Measurements from ENCODE around the gene ZDHHC7.

ZDHHC7 gene

GRCh38 chr16:85010931-85011845 is at the start of gene ZDHHC7:
Gene ZDHHC7, minus strand, starts transcription at chr16:85011535. Its CDS starts 20,917 bp downstream, at chr16:84990618.
- Histone ChIP-seq H3K9ac (ENCODE audit: low read length) (peak within 1 kb of the TSS; percentile 92), H3K9me3 (ENCODE audit: insufficient read depth, low read length) (no peaks in the 10 kb centered on the region), H3K4me2 (ENCODE audit: low read length) (peak within 1 kb of the TSS; percentile 89), H4K20me1 (ENCODE audit: insufficient read depth, low read length) (0 out of 2 replicates have a peak, but pooled peaks cover 2% of the 10 kb centered on the region), H2AFZ (ENCODE audit: low read depth, low read length) (peak within 1 kb of the TSS; percentile 83), H3K27ac (ENCODE audit: low read length) (peak within 1 kb of the TSS; percentile 68), H3K4me3 (ENCODE audit: low read length) (peak within 1 kb of the TSS; percentile 83), H3K79me2 (ENCODE audit: low read length) (peaks cover 47% of the 10 kb centered on the region), H3K36me3 (replicated peaks; ENCODE audit: low read depth, low read length) (no peaks in the 10 kb centered on the region), H3K27me3 (ENCODE audit: low read depth, low read length) (peaks cover under 1% of the 10 kb centered on the region; the same call in 1 of the 2 replicates), H3K4me1 (ENCODE audit: low read length) (peaks cover 7% of the 10 kb centered on the region)
- TF ChIP-seq EZH2phosphoT487 (IDR thresholded peaks at IDR 0.05; ENCODE audit: low read depth) (no peak), CTCF (IDR thresholded peaks at IDR 0.05; ENCODE audit: low read depth, low read length) (no peak)

GRCh38 chr16:85058909-85059308 is 47.6 kb upstream of the ZDHHC7 start:
- H3K9me3 ChIP-seq (ENCODE audit: insufficient read depth, low read length) = no peaks in the 10 kb centered on the region
- H3K4me1 ChIP-seq (ENCODE audit: low read length) = peaks cover 9% of the 10 kb centered on the region
- no peak overlapping the region for H2AFZ ChIP-seq (ENCODE audit: low read depth, low read length)
- peaks cover 35% of the 10 kb centered on the region for H3K27me3 ChIP-seq (ENCODE audit: low read depth, low read length)
- H3K9ac ChIP-seq (ENCODE audit: low read length) = no peak overlapping the region
- H3K4me3 ChIP-seq (ENCODE audit: low read length) = no peak overlapping the region
- no peak overlapping the region for H3K4me2 ChIP-seq (ENCODE audit: low read length)
- no peaks in the 10 kb centered on the region for H3K36me3 ChIP-seq (replicated peaks; ENCODE audit: low read depth, low read length)
- TF ChIP-seq EZH2phosphoT487 (IDR thresholded peaks at IDR 0.05; ENCODE audit: low read depth) (no peak), CTCF (IDR thresholded peaks at IDR 0.05; ENCODE audit: low read depth, low read length) (no peak)
- no peaks in the 10 kb centered on the region for H4K20me1 ChIP-seq (ENCODE audit: insufficient read depth, low read length)
- no peak overlapping the region for H3K27ac ChIP-seq (ENCODE audit: low read length)
- no peaks in the 10 kb centered on the region for H3K79me2 ChIP-seq (ENCODE audit: low read length)

- Histone ChIP-seq H4K20me1 (ENCODE audit: insufficient read depth, low read length) (no peaks in the 10 kb centered on the region), H3K36me3 (replicated peaks; ENCODE audit: low read depth, low read length) (no peaks in the 10 kb centered on the region), H3K27ac (ENCODE audit: low read length) (no peak overlapping the region), H3K9ac (ENCODE audit: low read length) (no peak overlapping the region), H3K27me3 (ENCODE audit: low read depth, low read length) (peaks cover 38% of the 10 kb centered on the region), H3K9me3 (ENCODE audit: insufficient read depth, low read length) (no peaks in the 10 kb centered on the region), H2AFZ (ENCODE audit: low read depth, low read length) (no peak overlapping the region), H3K4me3 (ENCODE audit: low read length) (no peak overlapping the region), H3K4me1 (ENCODE audit: low read length) (peaks cover 9% of the 10 kb centered on the region), H3K4me2 (ENCODE audit: low read length) (no peak overlapping the region), H3K79me2 (ENCODE audit: low read length) (no peaks in the 10 kb centered on the region)
- TF ChIP-seq CTCF (IDR thresholded peaks at IDR 0.05; ENCODE audit: low read depth, low read length) (no peak), EZH2phosphoT487 (IDR thresholded peaks at IDR 0.05; ENCODE audit: low read depth) (no peak)
Observed at GRCh38 chr16:85057948-85058347, 46.6 kb upstream of the ZDHHC7 start.

- no peak overlapping the region for H3K4me2 ChIP-seq (ENCODE audit: low read length)
- no peaks in the 10 kb centered on the region for H3K36me3 ChIP-seq (replicated peaks; ENCODE audit: low read depth, low read length)
- no peaks in the 10 kb centered on the region for H4K20me1 ChIP-seq (ENCODE audit: insufficient read depth, low read length)
- no peak overlapping the region for H3K9ac ChIP-seq (ENCODE audit: low read length)
- no peak overlapping the region for H3K27ac ChIP-seq (ENCODE audit: low read length)
- H3K27me3 ChIP-seq (ENCODE audit: low read depth, low read length) = peaks cover 38% of the 10 kb centered on the region
- peaks cover 9% of the 10 kb centered on the region for H3K4me1 ChIP-seq (ENCODE audit: low read length)
- no peak overlapping the region for H3K4me3 ChIP-seq (ENCODE audit: low read length)
- TF ChIP-seq EZH2phosphoT487 (IDR thresholded peaks at IDR 0.05; ENCODE audit: low read depth) (no peak), CTCF (IDR thresholded peaks at IDR 0.05; ENCODE audit: low read depth, low read length) (0 out of 2 replicates have a peak, but pooled peaks have one; percentile 6)
- H3K9me3 ChIP-seq (ENCODE audit: insufficient read depth, low read length) = no peaks in the 10 kb centered on the region
- no peak overlapping the region for H2AFZ ChIP-seq (ENCODE audit: low read depth, low read length)
- H3K79me2 ChIP-seq (ENCODE audit: low read length) = no peaks in the 10 kb centered on the region
Observed at GRCh38 chr16:85057212-85057889, 46.0 kb upstream of the ZDHHC7 start.
